ENCODE results near the gene SCYGR7.
"Not testable (repeated sequence)": the region's sequence is repeated elsewhere in the genome, so short reads cannot be mapped to it uniquely, and the experiment has no call there.

SCYGR7 gene, protein sequence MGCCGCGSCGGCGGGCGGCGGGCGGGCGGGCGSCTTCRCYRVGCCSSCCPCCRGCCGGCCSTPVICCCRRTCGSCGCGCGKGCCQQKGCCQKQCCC

DNA sequence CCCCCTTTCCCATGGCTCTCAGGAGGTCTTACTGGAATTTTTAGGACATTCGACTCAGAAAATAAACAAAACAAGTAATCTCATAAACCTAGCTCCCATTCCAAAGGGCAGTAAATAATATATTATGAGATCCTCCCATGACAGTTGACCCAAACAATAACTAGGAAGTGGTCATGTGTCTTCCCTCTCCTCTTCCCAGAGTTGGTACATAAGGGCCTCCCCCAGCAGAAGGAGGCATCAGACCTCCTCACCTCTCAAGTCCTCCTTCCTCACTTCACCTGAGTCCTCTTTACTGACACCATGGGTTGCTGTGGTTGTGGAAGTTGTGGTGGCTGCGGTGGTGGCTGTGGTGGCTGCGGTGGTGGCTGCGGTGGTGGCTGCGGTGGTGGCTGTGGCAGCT lies at the start of gene SCYGR7:
Gene SCYGR7, plus strand, starts transcription at position 301 of the 400 bp plus-strand sequence. Its CDS starts 0 bp downstream, at position 301.
- DNase-seq (ENCODE audit: low spot score): no peak

- DNase-seq (ENCODE audit: low spot score): no peak
Observed at GRCh38 chr2:227684258-227684657, 43.9 kb upstream of the SCYGR7 start.

DNA sequence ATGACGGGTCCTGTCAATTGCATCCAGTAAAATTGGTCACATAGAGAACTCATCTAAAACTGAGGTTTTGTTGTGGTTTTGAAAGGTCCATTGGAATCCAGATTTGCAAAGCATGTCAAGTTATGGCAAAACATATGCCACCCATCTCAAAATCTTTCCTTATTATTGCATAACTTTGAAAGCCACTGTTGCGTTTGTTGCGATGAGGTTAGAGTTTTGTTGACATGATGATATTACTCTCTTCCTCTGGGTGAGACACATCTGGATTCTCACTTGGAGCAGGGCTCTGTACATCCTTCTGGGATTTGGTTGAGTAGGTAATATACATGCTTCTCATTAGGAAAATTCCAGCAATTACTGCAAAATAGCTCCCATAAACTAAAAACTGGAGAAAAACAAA lies 40.9 kb upstream of the SCYGR7 start:
- DNase-seq (ENCODE audit: low spot score): no peak

DNA sequence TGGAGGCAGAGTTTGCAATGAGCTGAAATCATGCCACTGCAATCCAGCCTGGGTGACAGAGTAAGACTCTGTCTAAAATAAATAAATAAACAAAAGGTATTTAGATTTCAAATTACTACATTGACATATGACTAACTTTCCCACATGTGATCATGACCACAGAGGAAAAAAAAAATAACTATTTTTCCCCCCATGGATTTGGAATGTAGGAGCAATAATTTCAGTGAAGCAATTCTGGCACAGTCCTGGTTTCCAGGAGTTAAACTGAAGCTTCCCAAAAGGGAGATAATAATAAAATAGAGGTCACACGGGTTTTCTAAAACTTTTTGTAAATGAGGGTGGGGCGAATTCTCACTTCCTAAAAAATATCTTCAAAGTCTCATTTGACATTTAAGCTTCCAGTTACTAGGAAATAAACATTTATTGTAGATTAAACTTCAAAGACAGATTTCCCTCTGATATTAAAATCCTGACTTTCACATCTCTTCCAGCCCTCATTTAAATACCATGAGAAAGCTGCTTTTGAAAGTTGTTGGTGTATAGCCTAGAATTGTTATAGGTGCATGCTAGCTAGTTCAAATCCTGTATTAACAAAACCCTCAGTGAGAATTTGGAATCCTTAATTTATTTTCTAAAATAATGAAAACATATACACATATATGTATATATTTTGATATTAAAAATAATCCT lies 31.0 kb upstream of the SCYGR7 start:
- DNase-seq (ENCODE audit: low spot score): no peak

GRCh38 chr2:227701556-227701955 lies 26.6 kb upstream of the SCYGR7 start:
- no peak for DNase-seq (ENCODE audit: low spot score)

DNA sequence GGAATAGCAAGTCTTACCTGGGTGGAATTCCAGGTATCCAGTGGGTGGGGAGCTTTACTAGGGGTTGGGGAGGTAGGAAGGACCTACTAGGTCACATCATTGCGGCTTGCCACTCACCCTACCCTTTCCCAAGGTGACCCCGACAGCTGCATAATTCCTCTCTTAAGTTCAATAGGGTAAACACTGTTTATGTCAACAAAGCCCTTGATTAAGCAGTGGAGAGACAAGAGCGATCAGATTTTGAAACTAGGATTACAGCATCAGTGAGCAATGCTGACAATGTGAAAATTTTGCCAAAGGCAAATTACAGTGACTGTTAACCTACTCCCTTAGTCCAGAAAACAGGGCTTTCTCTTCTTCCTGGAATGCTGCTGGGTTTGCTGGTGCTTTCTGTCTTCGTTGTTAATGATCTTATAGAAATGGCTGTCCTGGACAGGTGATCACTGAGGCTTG lies 24.8 kb upstream of the SCYGR7 start:
- DNase-seq (ENCODE audit: low spot score): no peak

DNA sequence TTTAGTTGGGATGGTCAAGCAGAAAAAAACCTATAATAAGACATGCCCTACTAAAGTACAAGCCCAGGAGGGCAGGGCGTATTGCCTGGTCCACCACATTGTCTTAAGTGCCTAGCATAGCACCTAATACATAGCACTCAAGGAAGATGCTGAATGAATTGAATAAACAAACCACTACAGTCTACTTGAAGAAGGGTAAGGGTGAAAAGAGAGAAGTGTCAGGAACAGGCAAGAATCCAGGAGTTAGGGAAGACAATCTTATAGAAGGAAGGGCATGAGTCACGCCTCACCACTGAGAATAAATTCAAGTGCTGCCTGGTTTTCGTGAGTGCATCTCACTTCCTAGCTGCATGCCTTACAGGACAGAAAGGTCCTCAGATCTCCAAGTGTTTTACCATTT lies 24.2 kb upstream of the SCYGR7 start:
- no peak for DNase-seq (ENCODE audit: low spot score)

GRCh38 chr2:227706859-227707258 lies 21.3 kb upstream of the SCYGR7 start:
- no peak for DNase-seq (ENCODE audit: low spot score)

DNA sequence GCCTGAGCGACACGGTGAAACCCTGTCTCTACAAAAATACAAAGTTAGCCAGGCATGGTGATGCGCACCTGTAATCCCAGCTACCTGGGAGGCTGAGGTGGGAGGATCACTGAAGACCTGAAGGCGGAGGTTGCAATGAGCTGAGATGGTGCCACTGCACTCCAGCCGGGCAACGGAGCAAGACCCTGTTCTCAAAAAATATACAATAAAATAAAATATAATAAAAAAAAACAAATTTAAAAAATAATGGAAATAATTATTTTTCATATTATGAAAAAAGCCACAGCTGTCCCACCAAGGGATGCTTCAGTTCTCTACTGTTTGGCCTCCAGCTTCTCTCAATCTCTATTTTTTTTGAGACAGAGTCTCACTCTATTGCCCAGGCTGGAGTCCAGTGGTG lies 20.7 kb upstream of the SCYGR7 start:
- no peak for DNase-seq (ENCODE audit: low spot score)

GRCh38 chr2:227710986-227711385 lies 17.1 kb upstream of the SCYGR7 start:
- DNase-seq (ENCODE audit: low spot score): no peak

DNA sequence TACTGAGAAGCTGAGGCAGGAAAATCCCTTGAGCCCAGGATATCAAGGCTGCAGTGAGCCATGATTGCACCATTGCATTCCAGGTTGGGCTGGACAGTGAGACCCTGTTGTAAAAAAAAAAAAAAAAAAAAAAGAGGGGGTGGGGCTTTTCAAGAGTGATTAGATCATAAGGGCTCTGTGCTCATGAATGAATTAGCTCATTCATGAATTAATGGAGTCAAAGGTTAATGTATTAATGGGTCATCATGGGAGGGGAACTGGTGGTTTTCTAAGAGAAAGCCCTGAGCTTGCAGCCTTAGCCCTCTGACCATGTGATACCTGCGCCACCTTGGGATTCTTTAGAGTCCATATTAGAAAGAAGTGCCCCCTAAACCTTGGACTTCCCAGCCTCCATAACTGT lies 14.8 kb upstream of the SCYGR7 start:
- DNase-seq (ENCODE audit: low spot score): no peak

GRCh38 chr2:227716501-227716900 lies 11.6 kb upstream of the SCYGR7 start:
- no peak for DNase-seq (ENCODE audit: low spot score)

GRCh38 chr2:227717687-227718567 lies 10.2 kb upstream of the SCYGR7 start, which contains the start of gene SLC19A3:
TSS of gene SLC19A3 (minus strand) at chr2:227718028. CDS start at chr2:227702318, 15,710 bp downstream.
- DNase-seq (ENCODE audit: low spot score): no peak

DNA sequence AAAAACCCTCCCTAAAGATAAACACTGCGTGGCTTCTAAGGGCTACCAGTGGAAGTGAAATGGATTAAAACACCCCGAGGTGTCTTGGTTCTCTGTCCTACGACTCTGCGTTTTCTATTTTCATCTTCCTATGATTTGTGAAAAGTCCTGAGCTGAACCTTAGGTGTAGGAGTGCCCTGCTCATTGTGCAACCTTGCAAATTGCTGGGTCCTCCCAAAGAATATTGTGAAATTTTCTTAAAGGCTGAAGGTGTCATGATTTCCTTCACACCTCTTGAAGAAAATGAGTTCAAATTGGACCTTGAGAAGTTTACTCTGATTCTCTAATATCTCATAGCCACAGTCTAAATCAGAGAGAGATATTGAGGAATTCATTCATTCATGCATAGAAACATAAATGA lies 8.5 kb upstream of the SCYGR7 start:
- no peak for DNase-seq (ENCODE audit: low spot score)

DNA sequence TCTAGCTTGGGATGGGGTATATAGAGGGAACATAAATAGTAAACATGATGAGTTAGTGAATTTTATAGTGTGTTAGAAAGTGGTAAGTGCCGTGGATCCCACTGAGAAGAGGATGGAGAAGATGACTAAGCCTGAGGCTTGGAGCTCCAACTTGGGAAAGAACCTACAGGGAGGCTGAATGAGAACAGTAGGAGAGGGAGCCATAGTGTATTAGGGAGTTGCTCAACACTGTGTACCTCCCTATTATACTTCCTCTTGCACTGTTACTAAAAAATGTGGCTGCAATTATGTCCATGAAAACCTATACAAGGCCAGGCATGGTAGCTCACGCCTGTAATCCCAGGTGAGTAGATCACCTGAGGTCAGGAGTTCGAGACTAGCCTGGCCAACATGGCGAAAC lies 7.5 kb upstream of the SCYGR7 start:
- DNase-seq (ENCODE audit: low spot score): no peak

DNA sequence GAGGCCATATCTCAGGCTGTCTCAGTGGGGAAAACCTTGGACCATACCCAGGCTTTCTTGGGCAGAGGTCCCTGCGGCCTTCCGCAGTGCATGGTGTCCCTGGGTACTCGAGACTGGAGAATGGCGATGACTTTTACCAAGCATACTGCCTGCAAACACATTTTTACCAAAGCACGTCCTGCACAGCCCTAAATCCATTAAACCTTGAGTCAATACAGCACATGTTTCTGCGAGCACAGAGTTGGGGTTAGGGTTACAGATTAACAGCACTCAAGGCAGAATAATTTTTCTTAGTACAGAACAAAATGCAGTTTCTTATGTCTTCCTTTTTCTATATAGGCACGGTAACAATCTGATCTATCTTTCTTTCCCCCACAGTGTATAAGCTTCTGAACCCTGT lies 5.3 kb upstream of the SCYGR7 start:
- not testable (repeated sequence) for DNase-seq (ENCODE audit: low spot score)

DNA sequence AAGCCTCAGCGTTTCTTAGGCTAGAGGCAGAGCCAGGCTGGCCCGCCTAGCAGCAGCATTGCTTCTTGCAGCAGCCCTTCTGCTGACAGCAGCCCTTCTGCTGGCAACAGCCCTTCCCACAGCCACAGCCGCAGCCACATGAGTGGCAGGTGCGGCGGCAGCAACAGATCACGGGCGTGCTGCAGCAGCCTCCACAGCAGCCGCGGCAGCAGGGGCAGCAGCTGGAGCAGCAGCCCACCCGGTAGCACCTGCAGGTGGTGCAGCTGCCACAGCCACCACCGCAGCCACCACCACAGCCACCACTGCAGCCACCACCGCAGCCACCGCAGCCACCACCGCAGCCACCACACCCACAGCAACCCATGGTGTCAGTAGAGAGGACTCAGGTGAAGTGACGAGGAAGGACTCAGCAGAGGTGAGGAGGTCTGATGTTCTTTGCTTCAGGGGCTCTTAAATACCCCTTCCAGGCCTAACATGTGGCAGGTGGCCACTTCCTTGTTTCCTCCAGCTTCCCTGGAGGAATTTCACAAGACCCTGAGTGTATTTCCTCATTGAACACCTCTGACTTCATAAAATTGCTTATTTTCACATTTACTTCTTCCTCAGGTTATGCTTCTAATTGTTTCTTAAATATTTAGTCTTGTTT lies 3.6 kb upstream of the SCYGR7 start, which contains the start of gene SCYGR6:
Gene SCYGR6, minus strand, starts transcription at position 364 of the 646 bp plus-strand sequence. Its CDS starts 0 bp downstream, at position 364.
- no peak for DNase-seq (ENCODE audit: low spot score)

- no peak for DNase-seq (ENCODE audit: low spot score)
Observed at GRCh38 chr2:227739351-227739750, 11.2 kb downstream of the SCYGR7 start.

DNA sequence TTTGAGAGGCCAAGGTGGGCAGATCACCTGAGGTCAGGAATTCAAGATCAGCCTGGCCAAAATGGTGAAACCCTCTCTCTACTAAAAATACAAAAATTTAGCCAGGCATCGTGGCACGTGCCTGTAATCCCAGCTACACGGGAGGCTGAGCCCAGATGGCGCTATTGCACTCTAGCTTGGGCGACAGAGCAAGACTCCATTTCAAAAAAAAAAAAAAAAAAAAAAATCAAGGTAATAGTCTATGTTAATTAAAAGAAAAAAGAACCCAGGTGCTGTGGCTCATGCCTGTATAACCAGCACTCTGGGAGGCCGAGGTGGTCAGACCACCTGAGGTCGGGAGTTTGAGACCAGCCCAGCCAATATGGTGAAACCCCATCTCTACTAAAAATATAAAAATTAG lies 12.6 kb downstream of the SCYGR7 start:
- not testable (repeated sequence) for DNase-seq (ENCODE audit: low spot score)

GRCh38 chr2:227745594-227745993 lies 17.5 kb downstream of the SCYGR7 start, which contains the start of gene SCYGR8:
TSS of gene SCYGR8 (plus strand) at chr2:227745894. CDS start at chr2:227745894, 0 bp downstream.
- DNase-seq (ENCODE audit: low spot score): no peak

DNA sequence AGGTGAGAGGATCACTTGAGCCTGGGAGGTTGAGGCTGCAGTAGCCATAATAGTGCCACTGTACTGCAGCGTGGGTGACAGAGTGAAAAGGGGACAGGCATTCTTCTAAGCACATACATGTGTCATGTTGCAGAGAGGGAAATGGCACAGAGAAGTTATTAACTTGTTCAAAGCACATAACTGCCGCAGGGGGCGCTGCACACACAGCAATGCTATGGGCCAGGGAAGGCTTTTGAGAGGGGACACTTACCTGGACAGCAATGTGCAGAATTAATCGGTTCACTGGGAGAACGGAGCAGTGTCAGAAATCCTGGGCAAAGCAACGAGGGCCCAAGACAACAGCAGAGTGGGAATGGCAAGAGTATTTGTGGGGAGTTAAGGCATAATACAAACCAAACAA lies 19.9 kb downstream of the SCYGR7 start:
- no peak for DNase-seq (ENCODE audit: low spot score)

- DNase-seq (ENCODE audit: low spot score): not testable (repeated sequence)
Observed at GRCh38 chr2:227756261-227756660, 28.1 kb downstream of the SCYGR7 start.
